LNCAP (cell line): Measurements from ENCODE around the gene SDK1.

ENCODE experiments used
- TF ChIP-seq, protein P1 (sequence below): fragments of 450-650 bp; IDR thresholded peaks from 2 replicates; pipeline ENCODE4 v1.5.1; 2017; ENCODE audit warnings: mild to moderate bottlenecking

Gene SDK1

DNA sequence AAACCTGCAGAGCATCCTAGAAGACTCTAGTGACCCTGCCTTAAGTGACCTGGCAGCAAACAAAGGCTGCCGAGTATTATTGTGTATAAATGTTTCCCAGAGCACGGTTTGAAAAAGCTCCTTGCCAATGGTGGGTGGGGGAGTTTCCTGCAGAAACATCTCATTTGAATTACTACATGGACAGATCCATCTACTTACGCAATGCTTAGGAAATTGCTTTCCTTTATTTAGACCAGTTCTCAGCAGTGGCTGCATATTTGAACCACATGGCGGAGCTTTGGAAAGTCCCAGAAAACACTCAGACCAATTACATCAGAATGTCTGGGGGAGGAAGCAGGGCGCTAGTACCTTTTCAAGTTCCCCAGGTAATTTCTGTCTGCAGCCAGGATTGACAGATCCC, 560.9 kb downstream of the SDK1 start:
- TF ChIP-seq, protein P1, sequence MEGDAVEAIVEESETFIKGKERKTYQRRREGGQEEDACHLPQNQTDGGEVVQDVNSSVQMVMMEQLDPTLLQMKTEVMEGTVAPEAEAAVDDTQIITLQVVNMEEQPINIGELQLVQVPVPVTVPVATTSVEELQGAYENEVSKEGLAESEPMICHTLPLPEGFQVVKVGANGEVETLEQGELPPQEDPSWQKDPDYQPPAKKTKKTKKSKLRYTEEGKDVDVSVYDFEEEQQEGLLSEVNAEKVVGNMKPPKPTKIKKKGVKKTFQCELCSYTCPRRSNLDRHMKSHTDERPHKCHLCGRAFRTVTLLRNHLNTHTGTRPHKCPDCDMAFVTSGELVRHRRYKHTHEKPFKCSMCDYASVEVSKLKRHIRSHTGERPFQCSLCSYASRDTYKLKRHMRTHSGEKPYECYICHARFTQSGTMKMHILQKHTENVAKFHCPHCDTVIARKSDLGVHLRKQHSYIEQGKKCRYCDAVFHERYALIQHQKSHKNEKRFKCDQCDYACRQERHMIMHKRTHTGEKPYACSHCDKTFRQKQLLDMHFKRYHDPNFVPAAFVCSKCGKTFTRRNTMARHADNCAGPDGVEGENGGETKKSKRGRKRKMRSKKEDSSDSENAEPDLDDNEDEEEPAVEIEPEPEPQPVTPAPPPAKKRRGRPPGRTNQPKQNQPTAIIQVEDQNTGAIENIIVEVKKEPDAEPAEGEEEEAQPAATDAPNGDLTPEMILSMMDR: no peak

DNA sequence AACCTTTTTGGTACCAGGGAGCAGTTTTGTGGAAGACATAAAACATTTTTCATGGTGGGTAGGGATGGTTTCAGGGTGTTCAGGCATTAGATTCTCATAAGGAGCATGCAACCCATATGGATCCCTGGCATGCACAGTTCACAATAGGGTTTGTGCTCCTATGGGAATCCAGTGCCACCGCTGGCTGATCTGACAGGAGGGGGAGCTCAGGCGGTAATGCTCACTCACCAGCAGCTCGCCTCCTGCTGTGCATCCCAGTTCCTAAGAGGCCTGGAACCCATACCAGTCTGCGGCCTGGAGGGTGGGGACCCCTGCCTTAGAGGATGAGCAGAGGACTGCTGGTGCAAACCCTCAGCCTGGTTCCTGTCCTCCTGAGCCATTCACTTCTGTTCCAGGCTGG, 561.7 kb downstream of the SDK1 start:
- TF ChIP-seq, protein P1: no peak

DNA sequence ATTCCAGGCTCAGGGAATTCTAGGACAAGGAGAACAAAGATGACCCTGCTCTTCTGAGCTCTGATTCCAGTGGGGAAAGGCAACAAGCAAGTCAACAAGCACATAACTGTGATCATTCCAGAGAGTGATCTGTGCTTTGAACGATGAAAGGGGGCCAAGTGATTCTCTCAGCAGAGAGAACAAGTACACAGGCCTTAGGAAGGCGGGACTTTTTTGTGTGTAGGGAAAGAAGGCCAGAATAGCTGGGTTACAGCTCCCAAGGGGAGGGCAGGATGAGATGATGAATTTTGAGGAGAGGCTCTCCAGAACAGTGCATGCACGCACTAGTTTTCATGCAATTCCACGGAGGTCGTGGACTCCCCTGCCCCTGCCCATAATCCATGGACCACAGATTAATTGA, 565.2 kb downstream of the SDK1 start:
- TF ChIP-seq, protein P1: no peak

DNA sequence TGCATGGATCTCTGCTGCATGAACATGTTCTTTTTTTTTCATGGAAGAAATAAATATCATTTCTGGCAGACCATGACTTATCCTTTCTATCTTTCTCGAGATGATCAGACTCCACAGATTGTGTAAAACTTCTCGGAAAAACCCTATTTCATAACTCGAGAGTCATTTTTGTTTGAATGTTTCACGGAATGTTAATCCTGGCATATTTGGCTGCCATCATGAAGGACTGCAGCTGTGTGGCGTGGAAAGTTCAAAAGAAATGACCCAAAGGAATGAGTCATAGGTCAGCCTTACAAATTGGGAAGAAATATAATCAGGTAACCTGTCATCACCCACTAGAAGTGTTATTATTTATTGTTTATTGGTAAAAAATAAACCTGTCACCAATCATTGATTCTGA, 566.8 kb downstream of the SDK1 start:
- TF ChIP-seq, protein P1: no peak

DNA sequence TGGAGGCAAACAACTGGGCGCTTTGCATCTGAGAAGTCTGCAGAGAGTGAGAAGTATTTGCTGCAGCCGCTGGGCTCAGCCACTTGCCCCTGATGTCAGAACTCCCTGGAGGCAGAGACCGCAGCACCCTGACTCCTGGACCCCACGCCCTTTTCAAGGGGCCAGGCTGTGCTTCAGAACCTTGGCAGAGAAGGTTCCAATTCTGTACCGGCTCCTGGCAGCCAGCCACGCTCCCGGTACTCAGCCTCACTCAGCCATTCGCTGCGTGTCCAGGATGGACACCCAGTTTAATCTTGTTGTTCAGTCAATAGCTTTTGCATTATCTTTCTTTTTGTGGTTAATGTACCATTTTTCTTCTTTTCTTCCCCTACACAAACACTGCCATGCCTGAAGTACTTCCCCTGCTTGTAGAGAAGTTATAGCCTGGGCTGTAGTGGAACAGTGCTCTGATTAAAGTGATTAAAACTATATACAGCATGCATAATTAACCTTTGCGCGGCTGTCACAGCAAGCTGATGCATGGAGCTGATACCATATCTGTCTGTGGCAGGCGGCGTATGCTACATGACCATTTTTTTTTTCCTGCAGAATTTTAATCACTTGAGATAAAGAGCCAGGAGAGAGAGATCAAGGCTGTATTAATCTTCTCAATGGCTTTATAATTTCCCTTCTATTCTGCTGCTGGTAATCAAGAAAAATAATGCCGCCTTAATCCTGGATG, 578.5 kb downstream of the SDK1 start:
- TF ChIP-seq, protein P1: no peak

DNA sequence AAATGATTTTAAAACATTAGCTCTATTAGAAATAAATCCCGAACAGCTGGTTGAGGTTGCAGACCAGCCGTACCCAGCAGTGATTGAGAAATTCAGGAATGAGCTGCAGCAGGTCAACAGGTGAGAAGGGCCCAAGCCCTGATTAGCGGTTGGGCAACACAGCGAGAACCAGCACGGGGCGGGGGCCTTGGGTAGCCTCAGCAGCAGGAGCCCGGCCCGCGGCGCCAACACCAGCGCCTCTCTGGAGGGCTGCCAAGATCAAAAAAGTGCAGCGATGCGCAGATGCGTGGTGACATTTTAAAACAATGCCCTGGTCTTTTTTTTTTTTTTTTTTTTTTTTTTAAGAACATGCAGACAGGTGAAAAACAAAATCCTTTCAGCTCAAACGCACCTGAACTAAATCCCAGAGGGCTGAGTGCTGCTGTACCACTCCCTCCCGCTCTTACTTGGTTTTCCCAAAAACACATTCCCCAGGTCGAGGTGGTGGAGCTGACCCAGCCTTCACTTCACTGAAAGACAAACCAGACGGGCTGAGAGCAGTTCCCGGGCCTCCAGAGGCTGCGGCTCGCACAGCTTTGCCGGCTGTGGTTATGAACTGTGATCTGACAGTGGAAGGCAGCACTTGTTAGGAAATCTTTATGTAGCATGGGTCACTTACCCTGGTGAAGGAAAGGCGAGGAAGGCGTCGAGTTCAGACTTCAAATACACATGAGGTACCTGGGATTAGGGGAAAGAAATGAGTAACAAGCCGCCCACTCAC, 579.4 kb downstream of the SDK1 start:
- TF ChIP-seq, protein P1: no peak

DNA sequence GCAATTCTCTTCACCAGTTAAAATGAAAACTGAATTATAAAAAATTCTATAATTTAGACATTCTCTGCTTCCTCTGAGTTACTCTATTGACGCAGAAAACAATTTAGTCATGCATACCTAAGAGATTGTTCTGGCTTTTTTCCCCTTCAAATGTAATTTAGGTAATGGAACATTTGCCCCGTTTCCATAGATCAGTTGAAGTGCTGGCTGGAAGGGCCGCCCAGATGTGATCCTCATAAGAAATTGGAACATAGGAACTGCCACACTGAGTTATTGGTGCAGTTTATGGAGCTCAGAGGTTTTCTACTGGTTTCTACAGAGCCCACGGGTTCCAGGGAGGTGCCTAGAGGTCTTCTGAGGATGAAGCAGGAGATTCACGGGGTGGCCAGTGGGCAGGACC, 581.7 kb downstream of the SDK1 start:
- TF ChIP-seq, protein P1: no peak
